ENCODE results near the gene CRYBB1. TPM values are rescaled to one million over a fixed set of nuclear protein-coding genes. Genes with fewer than 3 reads are reported as not detected.

CRYBB1 gene
- total and polyA plus RNA-seq, 5 donors from 2014 or later = not detected

Other genes starting within 250 kb of the CRYBB1 start
- 4.3 TPM for gene ASPHD2, start 188.8 kb downstream of the CRYBB1 start, total RNA-seq
- gene ASPHD2, start 188.8 kb downstream of the CRYBB1 start, polyA plus RNA-seq = 1 to 10 TPM; 3.1 to 8.5 (median 4.4) TPM
- 44.6 TPM for gene HPS4, start 134.2 kb downstream of the CRYBB1 start, total RNA-seq
- gene HPS4, start 134.2 kb downstream of the CRYBB1 start, polyA plus RNA-seq = 10 to 100 TPM; 12.0 to 16.1 (median 13.6) TPM
- 27.3 TPM for gene SRRD, start 134.2 kb downstream of the CRYBB1 start, total RNA-seq
- 10 to 100 TPM; 25.5 to 34.7 (median 29.1) TPM for gene SRRD, start 134.2 kb downstream of the CRYBB1 start, polyA plus RNA-seq
- 109 TPM for gene TFIP11, start 105.6 kb downstream of the CRYBB1 start, total RNA-seq
- gene TFIP11, start 105.6 kb downstream of the CRYBB1 start, polyA plus RNA-seq = 10 to 100 TPM; 31.9 to 43.7 (median 39.2) TPM
- gene TPST2, start 27.9 kb downstream of the CRYBB1 start, total RNA-seq = 36.0 TPM
- gene TPST2, start 27.9 kb downstream of the CRYBB1 start, polyA plus RNA-seq = 10 to 100 TPM; 48.1 to 64.6 (median 59.3) TPM
- gene CRYBA4, start 3.9 kb upstream of the CRYBB1 start, total RNA-seq = not detected
- under 1 TPM in 1 of 4 donors, not detected in 3; 0.59 TPM for gene CRYBA4, start 3.9 kb upstream of the CRYBB1 start, polyA plus RNA-seq
- 305 TPM for gene MIAT, start 39.6 kb upstream of the CRYBB1 start, total RNA-seq
- gene MIAT, start 39.6 kb upstream of the CRYBB1 start, polyA plus RNA-seq = 1 to 10 TPM; 1.4 to 3.1 (median 2.4) TPM

Measured in CD4-positive, CD25-positive, alpha-beta regulatory T cell (primary cell).